ENCODE results near the gene FKBP8.
"Not testable (repeated sequence)": the region's sequence is repeated elsewhere in the genome, so short reads cannot be mapped to it uniquely, and the experiment has no call there.

FKBP8 gene

GRCh38 chr19:18522862-18523440 is 20.4 kb downstream of the FKBP8 start:
- H3K36me3 ChIP-seq (ENCODE audit: control insufficient read depth in 1 of 2, insufficient read depth in 2 of 2, low read length in 2 of 2); H3K27me3 ChIP-seq (ENCODE audit: insufficient read depth, low read length); DNase-seq; H3K27ac ChIP-seq (ENCODE audit: low read depth, low read length); H2BK120ac ChIP-seq (ENCODE audit: insufficient read depth, low read length, poor library complexity); H4K12ac ChIP-seq (ENCODE audit: low read depth, low read length); H2AK5ac ChIP-seq (ENCODE audit: low read length); H2AFZ ChIP-seq (ENCODE audit: insufficient read depth, low read length, poor library complexity); H2BK12ac ChIP-seq (ENCODE audit: low read length); H3K14ac ChIP-seq (ENCODE audit: low read length); H3K4ac ChIP-seq (ENCODE audit: low read depth, low read length); H3K23ac ChIP-seq (ENCODE audit: low read length); H4K91ac ChIP-seq (ENCODE audit: low read depth, low read length); H2BK5ac ChIP-seq (ENCODE audit: low read depth, low read length, poor library complexity); H3K4me1 ChIP-seq (ENCODE audit: control insufficient read depth in 1 of 2, insufficient read depth in 2 of 2, low read length in 2 of 2); H3K9ac ChIP-seq (ENCODE audit: low read length); H3K18ac ChIP-seq (ENCODE audit: low read length); H3K4me3 ChIP-seq (ENCODE audit: low read depth, low read length); H3K9me3 ChIP-seq (ENCODE audit: insufficient read depth, low read depth, low read length): not testable (repeated sequence)
- H3K79me1 ChIP-seq (ENCODE audit: low read length) = peaks cover 19% of the 10 kb centered on the region
- H3K4me2 ChIP-seq (ENCODE audit: low read length) = peak overlapping the region; percentile 51
- H4K8ac ChIP-seq (ENCODE audit: low read depth, low read length) = peak overlapping the region; percentile 35
- no CpG with 5 or more reads among the region's 19 CpGs for WGBS (ENCODE audit: extremely low coverage, insufficient coverage, insufficient read length)
- peaks cover 16% of the 10 kb centered on the region for H3K79me2 ChIP-seq (ENCODE audit: control insufficient read depth, insufficient read depth, low read length, poor library complexity)

- no peak overlapping the region for H3K27ac ChIP-seq (ENCODE audit: low read depth, low read length)
- H3K9ac ChIP-seq (ENCODE audit: low read length) = no peak overlapping the region
- H3K36me3 ChIP-seq (ENCODE audit: control insufficient read depth in 1 of 2, insufficient read depth in 2 of 2, low read length in 2 of 2) = no peaks in the 10 kb centered on the region
- no peak overlapping the region for H2AFZ ChIP-seq (ENCODE audit: insufficient read depth, low read length, poor library complexity)
- H4K8ac ChIP-seq (ENCODE audit: low read depth, low read length) = peak overlapping the region; percentile 35
- no peak overlapping the region for H3K14ac ChIP-seq (ENCODE audit: low read length)
- no peak overlapping the region for H3K4me3 ChIP-seq (ENCODE audit: low read depth, low read length)
- H2BK120ac ChIP-seq (ENCODE audit: insufficient read depth, low read length, poor library complexity) = no peak overlapping the region
- no peak overlapping the region for H2AK5ac ChIP-seq (ENCODE audit: low read length)
- H3K4ac ChIP-seq (ENCODE audit: low read depth, low read length) = no peak overlapping the region
- H3K4me1 ChIP-seq (ENCODE audit: control insufficient read depth in 1 of 2, insufficient read depth in 2 of 2, low read length in 2 of 2) = peaks cover 5 to 10% of the 10 kb centered on the region in 2 experiments
- H4K12ac ChIP-seq (ENCODE audit: low read depth, low read length) = no peak overlapping the region
- H2BK5ac ChIP-seq (ENCODE audit: low read depth, low read length, poor library complexity) = no peak overlapping the region
- no peak overlapping the region for H2BK12ac ChIP-seq (ENCODE audit: low read length)
- DNase-seq = peak; percentile 100
- H3K79me1 ChIP-seq (ENCODE audit: low read length) = peaks cover 19% of the 10 kb centered on the region
- H3K27me3 ChIP-seq (ENCODE audit: insufficient read depth, low read length) = no peaks in the 10 kb centered on the region
- H3K23ac ChIP-seq (ENCODE audit: low read length) = no peak overlapping the region
- H3K9me3 ChIP-seq (ENCODE audit: insufficient read depth, low read depth, low read length) = peaks cover 2% of the 10 kb centered on the region
- no CpG with 5 or more reads among the region's 51 CpGs for whole genome bisulfite sequencing (ENCODE audit: extremely low coverage, insufficient coverage, insufficient read length)
- H3K79me2 ChIP-seq (ENCODE audit: control insufficient read depth, insufficient read depth, low read length, poor library complexity) = peaks cover 16% of the 10 kb centered on the region
- no peak overlapping the region for H4K91ac ChIP-seq (ENCODE audit: low read depth, low read length)
- H3K4me2 ChIP-seq (ENCODE audit: low read length) = peak overlapping the region; percentile 51
- no peak overlapping the region for H3K18ac ChIP-seq (ENCODE audit: low read length)
These were observed 21.1 kb downstream of the FKBP8 start for GRCh38 chr19:18522124-18522861.

GRCh38 chr19:18521692-18522123 is 21.7 kb downstream of the FKBP8 start, which contains the start of gene ELL:
Gene ELL (minus strand): TSS chr19:18522070. CDS start chr19:18522055, 15 bp downstream.
- Histone ChIP-seq H3K23ac (ENCODE audit: low read length) (peak within 1 kb of the TSS; percentile 66), H3K4ac (ENCODE audit: low read depth, low read length) (peak within 1 kb of the TSS; percentile 85), H3K4me1 (ENCODE audit: control insufficient read depth in 1 of 2, insufficient read depth in 2 of 2, low read length in 2 of 2) (peaks cover 5 to 10% of the 10 kb centered on the region in 2 experiments), H3K9ac (ENCODE audit: low read length) (peak within 1 kb of the TSS; percentile 92), H3K27ac (ENCODE audit: low read depth, low read length) (peak within 1 kb of the TSS; percentile 97), H2BK12ac (ENCODE audit: low read length) (peak within 1 kb of the TSS; percentile 68), H3K36me3 (ENCODE audit: control insufficient read depth in 1 of 2, insufficient read depth in 2 of 2, low read length in 2 of 2) (no peaks in the 10 kb centered on the region), H3K4me3 (ENCODE audit: low read depth, low read length) (peak within 1 kb of the TSS; percentile 100), H2AK5ac (ENCODE audit: low read length) (peak within 1 kb of the TSS; percentile 77), H3K79me1 (ENCODE audit: low read length) (peaks cover 19% of the 10 kb centered on the region), H3K4me2 (ENCODE audit: low read length) (peak within 1 kb of the TSS; percentile 100), H2AFZ (ENCODE audit: insufficient read depth, low read length, poor library complexity) (peak within 1 kb of the TSS; percentile 52), H3K79me2 (ENCODE audit: control insufficient read depth, insufficient read depth, low read length, poor library complexity) (peaks cover 17% of the 10 kb centered on the region), H3K27me3 (ENCODE audit: insufficient read depth, low read length) (no peaks in the 10 kb centered on the region), H4K91ac (ENCODE audit: low read depth, low read length) (peak within 1 kb of the TSS; percentile 34), H3K14ac (ENCODE audit: low read length) (peak within 1 kb of the TSS; percentile 79), H3K18ac (ENCODE audit: low read length) (peak within 1 kb of the TSS; percentile 73), H4K12ac (ENCODE audit: low read depth, low read length) (peak within 1 kb of the TSS; percentile 64), H4K8ac (ENCODE audit: low read depth, low read length) (peak within 1 kb of the TSS; percentile 51), H2BK5ac (ENCODE audit: low read depth, low read length, poor library complexity) (peak within 1 kb of the TSS; percentile 59), H3K9me3 (ENCODE audit: insufficient read depth, low read depth, low read length) (peaks cover 2% of the 10 kb centered on the region), H2BK120ac (ENCODE audit: insufficient read depth, low read length, poor library complexity) (peak within 1 kb of the TSS; percentile 73)
- DNase-seq = no peak
- no CpG with 5 or more reads among the region's 52 CpGs for WGBS (ENCODE audit: extremely low coverage, insufficient coverage, insufficient read length)

- H3K36me3 ChIP-seq (ENCODE audit: control insufficient read depth in 1 of 2, insufficient read depth in 2 of 2, low read length in 2 of 2) = no peaks in the 10 kb centered on the region
These were observed 22.3 kb downstream of the FKBP8 start for GRCh38 chr19:18520848-18521691.

More at GRCh38 chr19:18520848-18521691, 22.3 kb downstream of the FKBP8 start:
- H3K14ac ChIP-seq (ENCODE audit: low read length) = peak overlapping the region; percentile 79
- peaks cover 19% of the 10 kb centered on the region for H3K79me2 ChIP-seq (ENCODE audit: control insufficient read depth, insufficient read depth, low read length, poor library complexity)
- peak overlapping the region; percentile 100 for H3K4me2 ChIP-seq (ENCODE audit: low read length)
- H3K4me1 ChIP-seq (ENCODE audit: control insufficient read depth in 1 of 2, insufficient read depth in 2 of 2, low read length in 2 of 2) = peaks cover 6 to 8% of the 10 kb centered on the region in 2 experiments
- H2BK12ac ChIP-seq (ENCODE audit: low read length) = peak overlapping the region; percentile 68
- H4K12ac ChIP-seq (ENCODE audit: low read depth, low read length) = peak overlapping the region; percentile 64
- peak overlapping the region; percentile 77 for H2AK5ac ChIP-seq (ENCODE audit: low read length)
- no CpG with 5 or more reads among the region's 41 CpGs for WGBS (ENCODE audit: extremely low coverage, insufficient coverage, insufficient read length)
- H4K8ac ChIP-seq (ENCODE audit: low read depth, low read length) = peak overlapping the region; percentile 51
- H3K18ac ChIP-seq (ENCODE audit: low read length) = peak overlapping the region; percentile 73
- peaks cover 19% of the 10 kb centered on the region for H3K79me1 ChIP-seq (ENCODE audit: low read length)
- peak overlapping the region; percentile 59 for H2BK5ac ChIP-seq (ENCODE audit: low read depth, low read length, poor library complexity)
- peak overlapping the region; percentile 34 for H4K91ac ChIP-seq (ENCODE audit: low read depth, low read length)
- no peaks in the 10 kb centered on the region for H3K9me3 ChIP-seq (ENCODE audit: insufficient read depth, low read depth, low read length)
- DNase-seq = peak in 1 of 2 donors; percentile 39
- H2AFZ ChIP-seq (ENCODE audit: insufficient read depth, low read length, poor library complexity) = no peak overlapping the region
- H2BK120ac ChIP-seq (ENCODE audit: insufficient read depth, low read length, poor library complexity) = peak overlapping the region; percentile 73
- H3K9ac ChIP-seq (ENCODE audit: low read length) = peak overlapping the region; percentile 92
- peak overlapping the region; percentile 100 for H3K4me3 ChIP-seq (ENCODE audit: low read depth, low read length)
- peak overlapping the region; percentile 97 for H3K27ac ChIP-seq (ENCODE audit: low read depth, low read length)
- H3K27me3 ChIP-seq (ENCODE audit: insufficient read depth, low read length) = no peaks in the 10 kb centered on the region
- H3K4ac ChIP-seq (ENCODE audit: low read depth, low read length) = peak overlapping the region; percentile 85
- peak overlapping the region; percentile 66 for H3K23ac ChIP-seq (ENCODE audit: low read length)
